ENCODE results near the gene ABCA7. TPM values are rescaled to one million over a fixed set of nuclear protein-coding genes. Genes with fewer than 3 reads are reported as not detected.

The ABCA7 gene
- total and polyA plus RNA-seq, 2 of the 13 experiments (the other 11 are each of a cell fraction or from before 2014, with no cell fraction given), result 4.4 to 32.4 TPM

- peak; percentile 87; the same call in 1 of the 2 replicates for TF ChIP-seq KAT7 (CRISPR knock-in tag; IDR thresholded peaks at IDR 0.05; ENCODE audit: borderline replicate concordance)
- no peak for TF ChIP-seq CREB3 (CRISPR knock-in tag; IDR thresholded peaks at IDR 0.05)
- TF ChIP-seq, protein P1, sequence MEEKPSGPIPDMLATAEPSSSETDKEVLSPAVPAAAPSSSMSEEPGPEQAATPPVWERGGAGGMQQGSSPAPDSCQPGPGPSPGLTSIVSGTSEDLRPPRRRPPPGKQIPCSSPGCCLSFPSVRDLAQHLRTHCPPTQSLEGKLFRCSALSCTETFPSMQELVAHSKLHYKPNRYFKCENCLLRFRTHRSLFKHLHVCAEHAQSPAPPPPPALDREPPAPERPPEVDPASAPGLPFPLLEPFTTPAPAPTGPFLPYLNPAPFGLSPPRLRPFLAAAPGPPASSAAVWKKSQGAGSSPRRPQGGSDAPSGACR (CRISPR knock-in tag; IDR thresholded peaks at IDR 0.05), result peak; percentile 70
- 0 out of 2 replicates have a peak, but pooled peaks have one; percentile 60 for TF ChIP-seq ZKSCAN8 (CRISPR knock-in tag; IDR thresholded peaks at IDR 0.05; ENCODE audit: borderline replicate concordance)
- no peak for TF ChIP-seq ZNF260 (CRISPR knock-in tag; IDR thresholded peaks at IDR 0.05; ENCODE audit: borderline replicate concordance, low read depth)
- no peak for TF ChIP-seq ZNF230 (CRISPR knock-in tag; IDR thresholded peaks at IDR 0.05)
- TF ChIP-seq ZNF577 (CRISPR knock-in tag; IDR thresholded peaks at IDR 0.05; ENCODE audit: borderline replicate concordance, low read depth), result no peak
- no peak for TF ChIP-seq TAF15 (IDR thresholded peaks at IDR 0.05; ENCODE audit: low read depth, low read length, poor library complexity, severe bottlenecking)
- no peak; the same call in 1 of the 2 replicates for TF ChIP-seq HOXD1 (CRISPR knock-in tag; IDR thresholded peaks at IDR 0.05)
- no peak for TF ChIP-seq SMARCC2 (IDR thresholded peaks at IDR 0.05)
- TF ChIP-seq, protein P2, sequence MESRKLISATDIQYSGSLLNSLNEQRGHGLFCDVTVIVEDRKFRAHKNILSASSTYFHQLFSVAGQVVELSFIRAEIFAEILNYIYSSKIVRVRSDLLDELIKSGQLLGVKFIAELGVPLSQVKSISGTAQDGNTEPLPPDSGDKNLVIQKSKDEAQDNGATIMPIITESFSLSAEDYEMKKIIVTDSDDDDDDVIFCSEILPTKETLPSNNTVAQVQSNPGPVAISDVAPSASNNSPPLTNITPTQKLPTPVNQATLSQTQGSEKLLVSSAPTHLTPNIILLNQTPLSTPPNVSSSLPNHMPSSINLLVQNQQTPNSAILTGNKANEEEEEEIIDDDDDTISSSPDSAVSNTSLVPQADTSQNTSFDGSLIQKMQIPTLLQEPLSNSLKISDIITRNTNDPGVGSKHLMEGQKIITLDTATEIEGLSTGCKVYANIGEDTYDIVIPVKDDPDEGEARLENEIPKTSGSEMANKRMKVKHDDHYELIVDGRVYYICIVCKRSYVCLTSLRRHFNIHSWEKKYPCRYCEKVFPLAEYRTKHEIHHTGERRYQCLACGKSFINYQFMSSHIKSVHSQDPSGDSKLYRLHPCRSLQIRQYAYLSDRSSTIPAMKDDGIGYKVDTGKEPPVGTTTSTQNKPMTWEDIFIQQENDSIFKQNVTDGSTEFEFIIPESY (CRISPR knock-in tag; IDR thresholded peaks at IDR 0.05), result peak; percentile 74
- TF ChIP-seq KLF11 (CRISPR knock-in tag; IDR thresholded peaks at IDR 0.05), result no peak
- no peak for TF ChIP-seq POLR2AphosphoS2 (IDR thresholded peaks at IDR 0.05; ENCODE audit: low read depth, low read length)
- TF ChIP-seq KDM1A (CRISPR knock-in tag; IDR thresholded peaks at IDR 0.05), result no peak
- TF ChIP-seq ONECUT2 (CRISPR knock-in tag; IDR thresholded peaks at IDR 0.05), result peak; percentile 67; the same call in 1 of the 2 replicates
- no peak for TF ChIP-seq ZNF432 (CRISPR knock-in tag; IDR thresholded peaks at IDR 0.05; ENCODE audit: borderline replicate concordance)
- no peak for TF ChIP-seq CEBPZ (IDR thresholded peaks at IDR 0.05; ENCODE audit: low read length)
- no peak for TF ChIP-seq ZNF598 (CRISPR knock-in tag; IDR thresholded peaks at IDR 0.05; ENCODE audit: borderline replicate concordance)
- no peak for TF ChIP-seq RELA (CRISPR knock-in tag; IDR thresholded peaks at IDR 0.05)
- no peak for TF ChIP-seq BRF2 (CRISPR knock-in tag; IDR thresholded peaks at IDR 0.05)
- TF ChIP-seq, protein P3, sequence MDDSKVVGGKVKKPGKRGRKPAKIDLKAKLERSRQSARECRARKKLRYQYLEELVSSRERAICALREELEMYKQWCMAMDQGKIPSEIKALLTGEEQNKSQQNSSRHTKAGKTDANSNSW (CRISPR knock-in tag; IDR thresholded peaks at IDR 0.05; ENCODE audit: borderline replicate concordance), result 0 out of 2 replicates have a peak, but pooled peaks have one; percentile 3
These were observed 73.4 kb downstream of the ABCA7 start (continued) for GRCh38 chr19:1113030-1113985.

Measured in HepG2 (cell line).